ENCODE results near the gene PLEKHM1.
"Not testable (repeated sequence)": the region's sequence is repeated elsewhere in the genome, so short reads cannot be mapped to it uniquely, and the experiment has no call there.

The PLEKHM1 gene

DNA sequence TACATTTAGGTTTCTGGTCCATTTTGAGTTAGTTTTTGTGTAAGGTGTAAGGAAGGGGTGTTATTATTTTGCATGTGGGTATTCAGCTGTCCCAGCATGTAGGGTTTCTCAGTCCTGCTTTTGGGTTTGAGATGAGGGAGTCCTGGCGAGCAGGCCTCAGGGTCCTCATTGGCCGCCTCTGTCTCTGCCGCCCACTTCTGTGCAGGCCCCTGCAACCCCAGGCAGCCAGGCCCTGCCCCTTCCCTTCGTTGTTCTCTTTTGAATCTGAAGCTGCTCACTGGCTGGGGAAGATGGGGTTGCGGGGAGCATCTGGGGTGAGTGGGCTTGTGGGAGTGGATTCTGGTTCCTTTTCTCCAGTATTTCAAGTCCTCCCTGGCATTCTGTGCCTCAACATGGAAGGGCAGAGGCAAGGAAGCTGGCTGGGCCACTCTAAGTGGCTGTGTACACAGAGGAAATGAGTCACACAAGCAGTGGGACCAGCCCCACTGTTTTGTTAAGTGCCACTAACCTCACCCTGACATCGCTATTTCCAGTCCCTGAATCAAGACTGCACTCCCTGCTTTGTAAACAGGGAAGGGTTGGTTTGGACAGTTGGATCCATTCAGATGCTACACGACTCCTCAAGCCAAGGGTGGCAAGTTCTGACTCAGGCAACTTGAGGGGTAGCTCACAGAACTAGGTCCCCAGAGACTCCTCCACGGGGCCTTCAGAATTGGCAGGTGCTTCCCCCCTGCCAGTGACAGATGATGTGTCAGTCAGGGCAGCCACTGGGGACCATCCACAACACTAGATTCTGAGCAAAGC lies 28.8 kb downstream of the PLEKHM1 start:
- peak in 1 of 2 donors; percentile 12 for DNase-seq

DNA sequence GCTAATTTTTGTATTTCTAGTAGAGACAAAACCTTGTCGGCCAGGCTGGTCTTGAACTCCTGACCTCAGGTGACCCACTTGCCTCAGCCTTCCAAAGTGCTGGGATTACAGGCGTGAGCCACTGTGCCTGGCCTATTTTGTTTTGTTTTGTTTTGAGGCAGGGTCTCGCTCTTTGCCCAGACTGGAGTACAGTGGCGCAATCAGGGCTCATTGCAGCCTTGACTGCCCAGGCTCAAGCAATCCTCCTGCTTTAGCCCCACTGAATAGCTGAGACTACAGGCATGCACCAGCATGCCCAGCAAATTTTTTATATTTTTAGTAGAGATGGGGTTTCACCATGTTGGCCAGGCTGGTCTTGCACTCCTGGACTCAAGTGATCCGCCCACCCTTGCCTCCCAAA lies 30.1 kb downstream of the PLEKHM1 start:
- DNase-seq = not testable (repeated sequence)

DNA sequence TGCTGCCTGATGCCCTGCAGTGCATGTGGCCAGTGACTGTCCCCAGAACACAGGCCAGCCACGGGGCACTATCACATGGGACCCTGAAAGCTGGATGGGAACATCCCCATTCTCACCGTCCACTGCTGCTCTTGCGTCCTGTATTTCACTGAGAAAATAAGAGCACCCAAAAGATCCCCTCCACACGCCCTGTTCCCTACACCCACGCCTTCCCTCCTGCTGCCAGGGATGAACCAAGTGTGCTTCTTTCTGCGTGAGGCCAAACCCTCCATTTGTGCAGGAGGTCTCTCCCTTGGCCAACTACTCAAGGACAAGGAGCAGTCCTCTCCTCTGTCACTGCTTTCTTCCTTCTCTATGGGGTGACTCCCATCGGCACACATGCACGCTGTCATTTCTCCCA lies 36.2 kb downstream of the PLEKHM1 start:
- DNase-seq = not testable (repeated sequence)

DNA sequence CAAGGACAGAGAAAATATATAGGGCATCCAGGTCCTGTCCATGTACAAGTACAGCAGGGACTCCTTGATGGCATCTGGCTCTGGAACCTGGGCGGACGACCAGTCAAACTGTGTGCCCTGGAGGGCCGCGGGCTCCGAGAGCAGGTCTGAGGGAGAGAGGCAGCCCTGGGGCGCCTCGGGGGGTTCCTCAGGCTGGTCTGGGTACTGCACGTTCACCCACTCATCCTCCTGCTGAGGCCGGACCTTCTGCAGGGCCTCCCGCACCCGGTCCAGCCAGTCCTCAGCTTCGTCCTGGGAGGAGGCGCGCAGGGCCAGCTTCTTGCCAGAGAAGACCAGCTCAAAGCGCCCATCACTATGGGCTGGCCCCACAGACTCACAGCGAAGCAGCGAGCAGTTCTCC lies 36.8 kb downstream of the PLEKHM1 start:
- not testable (repeated sequence) for DNase-seq

DNA sequence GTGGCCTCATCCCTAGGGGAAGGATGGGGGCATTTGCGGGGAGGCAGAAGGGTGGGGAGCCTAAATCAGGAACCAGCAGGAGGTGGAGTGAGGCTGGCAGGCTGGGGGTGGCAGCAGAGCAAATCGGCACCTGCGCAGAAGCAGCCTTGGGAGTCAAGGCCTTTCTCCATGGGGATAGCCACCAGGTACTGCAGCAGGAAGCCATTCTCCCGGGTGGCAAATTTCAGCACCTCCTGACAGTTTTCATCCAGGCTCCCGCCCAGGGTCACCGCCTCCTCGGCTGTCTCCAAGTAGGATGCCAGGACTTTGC lies 37.3 kb downstream of the PLEKHM1 start:
- not testable (repeated sequence) for DNase-seq

DNA sequence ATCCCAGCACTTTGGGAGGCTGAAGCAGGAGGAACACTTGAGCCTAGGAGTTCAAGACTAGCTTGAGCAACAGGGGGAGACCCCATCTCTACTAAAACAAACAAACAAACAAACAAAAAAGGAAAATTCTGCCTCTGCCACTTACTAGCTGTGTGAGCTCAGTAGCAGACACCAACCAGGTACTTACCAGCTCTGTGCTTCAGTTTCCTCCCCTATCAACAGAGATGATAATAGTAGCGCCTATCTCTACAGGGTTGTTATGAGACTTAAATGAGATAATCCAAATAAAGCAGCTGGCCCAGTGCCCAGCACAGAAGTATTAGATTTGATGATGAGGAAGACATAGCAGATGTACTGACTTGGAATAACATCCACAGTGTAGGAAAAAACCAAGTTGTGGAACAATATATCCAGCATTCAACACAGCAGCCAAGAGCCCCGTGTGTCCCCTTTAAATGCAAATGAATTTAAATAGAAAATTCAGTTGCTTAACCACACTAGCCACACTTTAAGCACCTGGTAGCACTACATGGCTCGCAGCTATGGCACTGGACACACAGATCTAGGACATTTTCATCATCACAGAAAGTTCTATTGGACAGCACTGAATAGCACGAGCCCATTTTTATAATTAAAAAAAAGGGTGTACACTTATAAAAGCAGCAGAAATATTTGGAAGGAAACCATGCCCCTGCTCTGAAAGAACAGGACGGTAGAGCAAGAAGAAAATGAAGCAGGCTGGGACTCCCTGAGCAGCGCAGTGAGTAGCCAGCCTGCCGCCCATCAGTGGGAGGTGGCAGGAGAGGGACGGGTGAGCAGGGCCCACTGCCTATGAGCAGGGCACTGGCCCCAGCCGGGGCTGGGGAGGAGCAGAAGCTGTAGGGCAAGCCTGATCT lies 37.9 kb downstream of the PLEKHM1 start:
- not testable (repeated sequence) for DNase-seq

DNA sequence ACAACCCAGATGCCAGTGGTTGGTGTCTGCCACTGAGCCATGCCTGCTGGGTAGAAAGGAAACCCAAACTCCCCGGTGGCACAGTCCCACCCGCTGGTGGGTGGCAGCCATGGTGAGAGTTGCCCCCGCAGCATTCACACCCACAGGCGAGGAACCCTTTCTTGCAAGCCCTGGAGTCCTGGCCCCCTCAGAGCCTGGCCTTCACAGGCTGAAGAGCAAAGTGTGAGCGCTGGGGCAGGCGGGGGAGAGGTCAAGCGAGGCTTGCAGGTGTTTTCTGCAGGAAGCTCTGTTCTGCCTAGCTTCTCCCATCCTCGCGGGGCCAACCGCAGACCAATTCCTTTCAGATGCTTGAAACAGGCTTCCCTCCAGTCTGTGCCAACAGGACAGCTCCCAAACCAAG lies 38.9 kb downstream of the PLEKHM1 start:
- not testable (repeated sequence) for DNase-seq

DNA sequence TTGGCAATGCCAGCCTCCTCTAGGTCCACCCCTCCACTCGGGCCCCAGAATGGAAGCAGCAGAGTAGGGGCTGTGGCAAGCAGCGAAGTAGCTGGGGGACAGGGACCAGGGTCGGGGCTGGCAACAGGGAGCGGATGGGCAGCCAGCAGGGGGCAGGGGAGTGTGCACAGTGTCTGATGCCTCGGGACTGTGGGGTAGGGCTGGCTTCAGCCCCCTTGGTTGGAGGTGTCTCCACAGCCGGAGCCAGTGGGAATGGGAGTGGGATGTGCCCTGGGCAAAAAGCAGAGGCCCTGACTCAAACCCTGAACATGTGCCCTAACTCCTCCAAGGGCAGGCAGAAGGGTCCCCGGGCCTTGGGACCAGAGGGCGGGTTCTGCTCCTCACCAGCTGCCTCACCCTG lies 39.4 kb downstream of the PLEKHM1 start:
- no peak for DNase-seq

DNA sequence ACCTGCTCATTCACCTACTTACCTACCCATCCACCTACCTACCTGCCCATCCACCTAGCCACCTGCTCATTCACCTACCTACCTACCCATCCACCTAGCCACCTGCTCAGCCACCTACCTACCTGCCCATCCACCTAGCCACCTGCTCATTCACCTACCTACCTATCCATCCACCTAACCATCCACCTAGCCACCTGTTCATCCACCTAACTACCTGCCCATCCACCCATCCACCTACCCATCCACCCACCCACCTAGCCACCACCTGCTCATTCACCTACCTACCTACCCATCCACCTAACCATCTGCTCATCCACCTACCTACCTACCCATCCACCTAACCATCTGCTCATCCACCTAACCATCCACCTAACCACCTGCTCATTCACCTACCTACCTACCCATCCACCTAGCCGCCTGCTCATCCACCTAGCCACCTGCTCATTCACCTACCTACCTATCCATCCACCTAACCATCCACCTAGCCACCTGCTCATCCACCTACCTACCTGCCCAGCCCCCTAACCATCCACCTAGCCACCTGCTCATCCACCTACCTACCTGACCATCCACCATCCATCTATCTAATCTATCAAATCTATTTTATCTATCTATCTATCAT lies 40.7 kb downstream of the PLEKHM1 start:
- DNase-seq = not testable (repeated sequence)

DNA sequence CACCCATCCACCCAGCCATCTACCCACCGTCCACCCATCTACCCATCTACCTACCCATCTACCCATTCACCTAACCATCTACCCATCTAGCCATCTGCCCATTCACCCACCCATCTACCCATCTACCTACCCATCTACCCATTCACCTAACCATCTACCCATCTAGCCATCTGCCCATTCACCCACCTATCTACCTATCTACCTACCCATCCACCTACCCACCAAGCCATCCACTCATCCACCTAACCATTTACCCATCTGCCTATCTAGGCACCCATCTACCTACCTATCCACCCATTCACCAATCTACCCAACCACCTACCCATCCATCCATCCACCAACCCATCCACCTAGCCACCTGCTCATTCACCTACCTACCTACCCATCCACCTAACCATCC lies 41.3 kb downstream of the PLEKHM1 start:
- DNase-seq = not testable (repeated sequence)

DNA sequence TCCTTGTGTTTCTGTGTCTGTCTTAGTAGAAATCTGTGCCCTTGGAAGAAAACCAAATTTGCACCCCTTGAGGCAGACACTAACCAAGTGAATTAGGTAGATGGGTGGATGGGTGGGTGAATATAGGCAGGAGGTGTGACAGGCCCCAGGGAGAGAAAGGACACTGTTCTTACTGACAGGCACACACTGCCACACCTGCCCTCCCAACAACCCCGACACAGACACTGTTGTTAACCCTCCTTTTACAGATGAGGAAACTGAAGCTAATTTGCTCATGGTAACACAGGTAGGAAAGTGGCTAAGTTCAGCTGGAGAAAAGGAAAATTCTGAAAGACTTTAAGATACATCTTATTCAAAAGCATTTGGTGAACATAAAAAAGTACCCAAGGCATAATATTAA lies 42.0 kb downstream of the PLEKHM1 start:
- DNase-seq = not testable (repeated sequence)

DNA sequence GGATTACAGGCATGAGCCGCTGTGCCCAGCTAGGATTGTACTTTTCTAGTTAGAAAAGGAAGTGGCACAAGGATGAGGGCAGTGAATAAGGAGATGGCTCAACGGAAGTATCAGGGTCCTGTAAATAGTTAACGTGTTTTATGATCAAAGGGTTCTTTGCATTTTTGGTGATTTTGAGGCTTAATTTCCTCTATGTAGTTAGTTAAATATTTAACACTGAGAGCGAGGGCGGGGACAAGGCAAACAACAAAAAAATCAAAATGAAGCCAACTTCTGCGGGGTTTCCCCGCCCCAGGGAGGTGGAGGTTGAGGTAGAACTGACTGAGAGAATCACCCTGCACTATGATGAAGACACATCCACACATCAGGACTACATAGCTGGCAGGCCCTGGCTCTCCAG lies 42.5 kb downstream of the PLEKHM1 start:
- not testable (repeated sequence) for DNase-seq

DNA sequence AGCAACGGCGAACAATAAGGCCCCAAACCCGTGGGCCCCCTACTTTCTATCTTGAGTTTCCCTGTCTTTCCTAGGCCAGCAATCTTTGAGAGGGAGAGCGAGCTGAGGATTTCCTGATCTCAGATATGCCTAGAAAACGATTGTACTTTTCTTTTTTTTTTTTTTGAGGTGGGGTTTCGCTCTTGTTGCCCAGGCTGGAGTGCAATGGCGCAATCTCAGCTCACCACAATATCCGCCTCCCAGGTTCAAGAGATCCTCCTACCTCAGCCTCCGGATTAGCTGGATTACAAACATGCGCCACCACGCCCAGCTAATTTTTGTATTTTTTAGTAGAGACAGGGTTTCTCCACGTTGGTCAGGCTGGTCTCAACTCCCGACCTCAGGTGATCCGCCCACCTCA lies 42.9 kb downstream of the PLEKHM1 start:
- not testable (repeated sequence) for DNase-seq

DNA sequence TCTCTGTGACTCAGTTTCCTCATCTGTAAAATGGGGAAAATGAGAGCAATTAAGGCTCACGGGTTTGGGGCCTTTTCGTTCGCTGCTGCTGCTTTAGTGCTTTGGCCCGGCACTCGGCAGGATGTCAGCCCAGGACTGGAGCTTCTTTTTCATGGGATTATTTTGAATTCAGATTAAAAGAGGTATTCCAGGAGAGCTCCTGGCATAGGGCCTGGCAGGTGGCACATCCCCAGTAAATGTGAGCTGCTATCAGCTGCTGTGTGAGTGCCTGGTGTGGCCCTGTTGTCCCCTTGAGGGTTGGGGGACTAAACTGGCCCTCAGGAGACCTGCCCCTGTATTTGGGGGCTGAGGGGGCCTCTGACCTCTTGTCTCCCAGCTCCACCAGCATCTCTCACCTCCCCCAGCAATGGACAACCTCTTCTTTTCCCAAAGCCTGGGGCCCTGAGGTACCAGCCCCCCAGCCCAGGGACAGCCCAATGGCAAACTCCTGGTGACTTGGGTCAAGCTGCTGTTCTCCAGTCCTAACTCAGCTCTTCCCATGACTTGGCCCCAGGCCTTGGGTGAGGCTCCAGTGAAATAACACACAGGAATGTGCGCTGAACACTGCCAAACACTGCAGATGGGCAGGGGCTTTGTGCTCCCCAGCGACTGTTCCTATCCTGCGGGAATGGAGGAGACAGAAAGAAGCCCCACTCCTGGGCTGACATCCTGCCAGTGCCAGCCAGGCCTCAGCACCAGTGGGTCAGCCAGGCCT lies 43.5 kb downstream of the PLEKHM1 start:
- not testable (repeated sequence) for DNase-seq

DNA sequence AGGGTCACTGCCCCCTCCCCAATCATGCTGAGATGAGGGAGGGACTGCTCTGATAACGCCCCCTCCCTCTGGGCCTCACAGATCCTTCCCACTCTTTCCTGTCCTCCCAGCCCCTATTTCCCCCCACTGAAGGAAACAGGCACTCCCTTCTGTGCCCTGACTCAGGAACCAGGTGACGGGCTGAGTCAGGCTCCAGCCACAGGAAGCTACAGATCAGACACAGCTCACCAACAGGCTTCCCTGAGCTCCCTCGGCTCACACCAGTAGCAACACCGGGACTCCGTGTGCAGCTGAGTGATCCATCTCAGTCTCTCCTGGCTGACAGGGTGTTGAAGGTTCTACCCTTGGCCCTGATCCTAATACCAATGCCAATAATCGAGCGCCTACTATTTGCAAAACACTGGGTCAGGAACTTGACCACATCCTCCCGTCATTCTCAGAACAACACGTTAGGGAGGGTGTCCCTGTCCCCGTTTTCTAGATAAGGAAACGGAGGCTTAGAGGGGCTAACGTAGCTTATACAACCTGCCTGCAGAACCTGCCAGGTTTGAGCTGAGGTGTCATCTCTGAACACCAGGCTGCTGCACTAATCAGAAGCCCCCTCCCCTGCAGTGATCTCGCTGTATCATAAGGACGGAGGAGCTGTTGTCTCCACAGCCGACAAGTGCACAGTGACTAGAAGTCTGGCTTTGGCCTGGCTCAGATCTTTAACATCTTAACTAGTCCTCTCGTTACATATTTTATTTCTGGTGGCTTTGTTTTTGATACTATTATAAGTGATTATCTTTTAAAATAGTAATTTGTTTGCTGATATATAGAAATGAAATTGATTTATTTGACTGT lies 44.4 kb downstream of the PLEKHM1 start:
- not testable (repeated sequence) for DNase-seq

DNA sequence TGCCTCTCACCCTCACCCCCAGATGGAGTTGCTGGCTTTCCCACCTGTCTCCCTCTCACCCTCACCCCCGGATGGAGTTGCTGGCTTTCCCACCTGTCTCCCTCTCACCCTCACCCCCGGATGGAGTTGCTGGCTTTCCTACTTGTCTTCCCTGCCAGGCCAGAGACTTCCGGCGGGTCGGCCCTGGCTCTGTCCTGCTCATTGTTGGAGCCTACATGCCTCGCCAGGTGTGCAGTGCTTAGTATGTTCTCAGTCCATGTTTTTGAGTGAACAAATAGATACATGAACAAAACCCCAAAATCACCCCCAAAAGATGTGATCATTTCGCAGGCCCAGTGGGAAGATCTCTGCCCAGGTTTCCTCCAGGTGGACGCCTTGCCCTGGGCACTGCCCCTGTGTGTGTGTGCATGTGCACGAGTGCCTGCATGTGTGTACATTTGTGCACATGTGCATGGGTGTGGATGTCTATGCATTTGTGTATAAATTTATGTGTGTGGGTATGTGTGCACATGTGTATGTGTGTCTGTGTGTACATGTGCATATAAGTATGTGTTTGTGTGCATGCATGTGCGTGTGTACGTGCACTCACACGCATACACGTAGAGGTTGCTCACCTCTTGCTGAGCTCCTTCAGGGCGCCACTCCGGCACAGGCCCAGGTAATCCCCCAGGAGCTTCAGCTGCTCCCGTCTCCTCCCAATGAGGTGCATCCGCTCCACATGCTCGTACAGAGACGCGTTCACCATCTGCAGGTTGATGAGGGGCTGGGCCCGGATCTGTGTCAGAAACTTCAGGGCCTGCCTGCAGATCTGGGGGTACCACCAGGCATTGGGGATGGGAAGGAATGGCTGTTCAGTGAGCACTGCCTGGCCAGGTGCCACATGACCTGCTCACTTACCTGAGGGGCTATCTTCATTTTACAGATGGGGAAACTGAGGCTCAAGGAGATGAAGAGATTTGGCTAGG lies 45.4 kb downstream of the PLEKHM1 start:
- not testable (repeated sequence) for DNase-seq

DNA sequence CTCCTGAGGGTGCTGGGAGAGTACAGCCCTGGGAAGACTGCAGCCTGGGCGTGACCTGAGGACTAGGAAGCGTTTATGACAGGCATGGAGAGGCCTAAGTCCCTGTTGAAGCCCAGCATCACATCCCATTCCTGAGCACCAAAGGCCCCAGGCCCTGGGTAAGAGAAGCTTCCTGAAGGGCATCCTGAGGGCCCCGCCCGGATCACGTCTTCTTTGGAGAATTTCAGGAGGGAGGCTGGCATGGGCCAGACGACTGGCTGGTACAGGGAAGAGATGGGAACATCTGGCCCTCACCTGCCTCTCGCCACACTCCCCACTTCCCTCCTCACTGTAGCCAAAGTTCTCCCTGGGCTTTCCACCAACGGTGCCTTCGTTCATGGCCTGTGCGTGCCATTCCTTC lies 46.2 kb downstream of the PLEKHM1 start:
- not testable (repeated sequence) for DNase-seq

DNA sequence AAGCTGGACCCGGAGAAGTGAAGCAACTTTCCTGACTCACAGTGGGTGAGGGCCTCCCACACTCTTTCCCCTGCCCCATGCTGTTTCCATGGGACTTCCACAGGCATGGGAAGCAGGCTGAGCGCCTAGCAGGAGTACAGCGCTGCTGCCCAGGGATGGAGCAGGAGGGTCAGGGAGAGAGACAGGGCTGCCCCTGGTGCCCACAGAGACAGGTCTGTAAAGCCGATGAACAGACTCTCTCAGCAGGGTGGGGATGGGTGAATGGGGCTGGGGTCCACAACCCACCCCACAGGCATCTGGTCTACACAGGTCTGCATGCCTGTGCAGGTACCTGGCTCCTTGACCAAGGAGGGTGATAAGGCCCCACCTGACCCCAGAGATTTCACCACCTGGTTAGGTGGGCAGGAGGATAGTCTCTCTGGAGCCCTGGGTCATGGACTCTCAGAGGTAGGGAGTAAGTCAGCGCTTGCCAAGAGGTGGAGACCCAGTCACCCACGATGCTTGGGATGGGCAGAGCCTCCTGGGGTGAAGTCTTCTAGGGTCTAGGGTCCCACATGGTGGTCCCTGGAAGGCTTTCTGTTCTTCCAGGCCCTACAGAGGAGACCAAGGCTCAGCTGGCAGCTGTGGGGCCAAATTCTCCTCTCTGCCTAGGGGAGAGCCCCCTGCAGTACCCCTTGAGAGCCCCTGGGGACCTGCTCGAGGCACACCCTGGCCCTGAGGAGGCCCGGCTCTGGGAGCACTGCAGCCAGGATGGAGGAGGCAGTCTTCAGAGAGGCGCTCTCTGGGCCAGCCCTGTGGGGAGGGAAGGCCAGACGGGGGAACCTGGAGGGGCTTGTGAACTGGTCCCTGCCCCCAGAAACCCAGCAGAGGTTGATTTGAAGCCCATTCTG lies 46.9 kb downstream of the PLEKHM1 start:
- DNase-seq = not testable (repeated sequence)

DNA sequence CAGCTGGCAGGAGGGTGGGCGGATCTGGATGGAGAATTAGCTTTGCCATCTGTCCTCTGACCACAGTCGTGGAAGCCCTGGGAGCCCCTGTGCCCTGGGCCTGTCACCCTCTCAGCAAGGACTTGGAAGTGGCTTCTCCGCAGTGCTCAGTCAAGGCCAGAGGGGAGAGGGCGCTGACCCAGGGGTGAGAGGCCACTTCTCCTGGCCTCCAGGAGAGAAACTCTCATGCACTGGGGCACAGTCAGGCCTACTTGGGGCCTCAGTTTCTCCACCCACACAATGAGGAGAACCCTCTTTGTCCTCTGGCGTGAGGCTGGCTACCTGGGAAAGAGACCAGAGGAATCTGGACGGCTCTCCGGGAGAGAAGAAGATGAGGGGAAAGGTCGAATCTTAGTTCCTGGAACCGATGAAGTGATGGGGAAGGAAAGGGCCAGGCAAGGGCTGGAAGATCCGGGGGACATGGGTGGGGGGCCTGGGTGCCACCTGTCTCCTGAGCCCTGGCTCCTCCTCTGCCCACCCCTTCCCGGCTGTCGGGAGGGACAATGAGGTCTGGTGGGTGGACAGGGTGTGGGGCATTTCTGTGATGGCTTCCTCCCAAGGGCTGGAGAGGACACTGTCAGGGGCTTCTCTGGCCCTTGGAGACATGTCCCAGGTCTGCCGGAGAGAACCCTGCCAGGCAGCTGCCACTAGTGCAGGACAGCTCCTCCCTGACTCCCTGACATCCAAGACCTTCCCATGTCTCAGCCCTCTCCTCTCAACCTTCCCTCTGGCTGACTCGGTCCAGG lies 48.8 kb downstream of the PLEKHM1 start:
- DNase-seq = no peak

Measured in stimulated activated CD4-positive, alpha-beta T cell treated with anti-CD3 and anti-CD28 coated beads, Interleukin-2, amount 100 ng/mL, for 48 hours (primary cell).